ENCODE data around the gene MIEF1. TPM values are rescaled to one million over a fixed set of nuclear protein-coding genes. Genes with fewer than 3 reads are reported as not detected.

MIEF1 gene
- total and polyA plus RNA-seq, 11 donors, result 6.5 to 25.2 (median 18.7) TPM

GRCh38 chr22:39475902-39476301 lies 26.2 kb upstream of the MIEF1 start:
- WGBS, 4 donors, result 69 to 77% (median 73%) methylated on average over 3 of the region's 3 CpGs
- intact Hi-C loops (cut with DNase I), result no loop called here
- TF ChIP-seq CTCF (IDR thresholded peaks at IDR 0.05) (no peak), POLR2A (IDR thresholded peaks at IDR 0.05) (no peak)
- Histone ChIP-seq H3K27ac (peak overlapping the region in 8 of 12 donors; percentile 1 to 73 (median 31)), H3K27me3 (no peaks in the 10 kb centered on the region), H3K4me1 (peaks cover 9 to 56% (median 24%) of the 10 kb centered on the region in 12 donors), H3K36me3 (no peaks in the 10 kb centered on the region), H3K9me3 (no peaks in the 10 kb centered on the region), H3K4me3 (no peak overlapping the region)
- peak in 4 of 5 donors; percentile 47 to 56 (median 54) for DNase-seq
- peak in 1 of 4 donors; percentile 38 for ATAC-seq

DNA sequence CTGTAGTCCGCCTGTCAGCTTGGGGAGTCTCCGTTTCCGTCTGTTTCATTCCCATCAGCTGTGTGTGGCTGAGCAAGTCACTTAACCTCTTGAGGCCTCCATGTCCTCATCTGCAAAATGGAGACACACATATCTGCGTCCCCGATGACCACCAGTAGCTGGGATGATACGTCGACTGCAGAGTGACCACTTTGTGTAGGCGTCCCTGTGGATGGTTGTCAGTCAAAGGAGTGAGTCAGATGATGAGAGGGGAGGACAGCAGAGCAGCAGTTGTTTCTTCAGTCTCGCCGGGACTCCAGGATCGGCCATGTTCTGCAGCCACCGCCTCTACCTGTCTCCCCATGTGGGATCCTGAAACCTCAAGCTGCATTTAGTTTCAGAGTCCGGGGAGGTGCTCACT lies 25.4 kb upstream of the MIEF1 start:
- H3K4me3 ChIP-seq, result no peak overlapping the region
- no peaks in the 10 kb centered on the region for H3K9me3 ChIP-seq
- DNase-seq (no peak), ATAC-seq (no peak)
- peak overlapping the region in 5 of 12 donors; percentile 1 to 73 (median 37) for H3K27ac ChIP-seq
- no peak for TF ChIP-seq CTCF (IDR thresholded peaks at IDR 0.05)
- TF ChIP-seq POLR2A (IDR thresholded peaks at IDR 0.05), result no peak
- peaks cover 4 to 48% (median 17%) of the 10 kb centered on the region in 12 donors for H3K4me1 ChIP-seq
- intact Hi-C loops (cut with DNase I), result no loop called here
- H3K27me3 ChIP-seq, result no peaks in the 10 kb centered on the region
- no peaks in the 10 kb centered on the region for H3K36me3 ChIP-seq
- 75 to 86% (median 82%) methylated on average over 12 to 13 of the region's 13 CpGs for WGBS, 4 donors

DNA sequence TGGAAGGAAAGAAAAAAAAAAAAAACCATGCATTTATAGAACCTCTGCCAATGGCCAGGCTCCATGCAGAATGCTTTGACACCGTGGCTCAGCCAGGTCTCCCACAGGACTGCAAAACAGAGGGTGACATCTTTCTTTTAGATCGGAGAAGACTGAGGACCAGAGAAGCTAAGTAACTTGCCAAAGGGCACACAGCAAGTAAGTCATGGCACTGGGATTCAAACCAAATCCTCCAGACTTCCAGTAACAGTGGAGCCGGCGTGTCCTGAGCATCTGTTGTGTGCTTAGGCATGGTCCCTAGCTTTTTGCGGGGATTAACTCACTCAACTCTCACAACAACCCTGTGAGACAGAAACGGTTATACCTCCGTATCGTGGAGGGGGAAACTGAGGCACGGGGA lies 24.5 kb upstream of the MIEF1 start:
- Histone ChIP-seq H3K4me1 (peaks cover 2 to 39% (median 9%) of the 10 kb centered on the region in 12 donors), H3K9me3 (no peaks in the 10 kb centered on the region), H3K4me3 (no peak overlapping the region), H3K27me3 (no peaks in the 10 kb centered on the region), H3K27ac (no peak overlapping the region), H3K36me3 (no peaks in the 10 kb centered on the region)
- TF ChIP-seq POLR2A (IDR thresholded peaks at IDR 0.05), result no peak
- TF ChIP-seq CTCF (IDR thresholded peaks at IDR 0.05), result no peak
- ATAC-seq, result no peak
- no peak for DNase-seq
- intact Hi-C loops (cut with DNase I), result no loop called here
- WGBS, 4 donors, result 89 to 93% (median 92%) methylated on average over 9 of the region's 9 CpGs

DNA sequence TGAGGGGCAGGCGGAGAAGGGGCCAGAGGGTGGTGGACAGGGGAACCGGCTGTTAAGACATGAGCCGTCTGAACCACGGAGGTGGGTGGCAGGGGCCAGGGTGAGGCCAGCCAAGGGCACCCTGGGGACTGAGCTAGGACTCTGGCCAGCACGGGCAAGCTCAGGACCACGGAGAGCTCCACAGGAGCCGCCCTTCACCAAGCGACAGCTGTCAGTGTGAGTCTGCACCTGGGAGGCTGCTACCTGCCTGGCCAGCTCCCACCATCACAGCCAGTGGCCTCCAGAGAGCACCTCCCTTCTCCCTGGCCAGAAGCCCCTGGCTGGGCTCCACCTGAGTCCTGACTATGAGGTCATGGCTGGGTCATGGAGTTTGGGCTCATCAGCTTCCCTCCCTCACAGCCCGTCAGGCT lies 23.6 kb upstream of the MIEF1 start:
- TF ChIP-seq CTCF (IDR thresholded peaks at IDR 0.05), result no peak
- TF ChIP-seq POLR2A (IDR thresholded peaks at IDR 0.05), result no peak
- no peaks in the 10 kb centered on the region for H3K36me3 ChIP-seq
- DNase-seq (no peak), ATAC-seq (peak in 3 of 4 donors; percentile 54 to 66 (median 62))
- H3K27ac ChIP-seq, result no peak overlapping the region
- H3K4me1 ChIP-seq, result peaks cover 0 to 30% (median 4%) of the 10 kb centered on the region in 12 donors
- no peaks in the 10 kb centered on the region for H3K27me3 ChIP-seq
- no peaks in the 10 kb centered on the region for H3K9me3 ChIP-seq
- 43 to 83% (median 67%) methylated on average over 1 to 9 of the region's 9 CpGs for WGBS, 4 donors
- no peak overlapping the region for H3K4me3 ChIP-seq
- intact Hi-C loops (cut with DNase I), result no loop called here
